HUES48 (cell line): Measurements from ENCODE around the gene TGFB2.

Source experiments
- H3K27ac ChIP-seq: one replicate; pipeline ENCODE4 v1.7.0; 2013; ENCODE audit warnings: low read depth, low read length, inconsistent platforms
- H3K27me3 ChIP-seq: 2 replicates; pipeline ENCODE4 v1.6.1; 2013; ENCODE audit warnings: mild to moderate bottlenecking, low read length; ENCODE audit not compliant: control insufficient read depth, insufficient read depth
- H3K36me3 ChIP-seq: 2 replicates; pipeline ENCODE4 v1.6.1; 2013; ENCODE audit warnings: low read length; ENCODE audit not compliant: control insufficient read depth, insufficient read depth
- H3K4me1 ChIP-seq: 2 replicates; pipeline ENCODE4 v1.6.1; 2013; ENCODE audit warnings: mild to moderate bottlenecking, low read length; ENCODE audit not compliant: control insufficient read depth, insufficient read depth
- H3K4me3 ChIP-seq: 2 replicates; pipeline ENCODE4 v1.5.1; 2013; ENCODE audit warnings: mild to moderate bottlenecking, low read depth, low read length
- H3K9ac ChIP-seq: 2 replicates; pipeline ENCODE4 v1.6.1; 2013; ENCODE audit warnings: mild to moderate bottlenecking, low read depth, low read length, moderate library complexity
- H3K9me3 ChIP-seq: 2 replicates; pipeline ENCODE4 v1.6.1; 2013; ENCODE audit warnings: low read length; ENCODE audit not compliant: control insufficient read depth, insufficient read depth

Gene TGFB2

DNA sequence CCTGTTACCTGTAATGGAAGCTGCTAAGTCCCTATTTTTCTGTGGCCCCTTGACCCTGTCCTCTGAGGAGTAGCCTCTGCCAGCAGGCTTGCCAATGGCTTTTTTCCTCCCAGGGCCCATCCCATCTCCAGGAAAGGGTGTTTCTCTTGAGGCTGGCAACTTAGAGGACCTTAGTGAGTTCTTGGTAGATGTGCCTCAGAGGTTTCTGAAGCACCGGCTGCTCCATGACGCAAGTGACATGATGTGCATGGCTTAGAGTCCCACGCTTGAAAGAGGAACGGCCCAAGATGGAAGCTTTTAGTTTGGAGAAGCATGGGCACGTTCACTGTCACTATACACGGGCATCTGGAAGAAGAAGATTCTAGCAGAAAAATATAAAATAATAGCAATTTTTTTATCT, 63.0 kb downstream of the TGFB2 start:
- Histone ChIP-seq H3K9ac (no peak overlapping the region), H3K4me3 (no peak overlapping the region), H3K4me1 (0 out of 2 replicates have a peak, but pooled peaks cover 4% of the 10 kb centered on the region), H3K27me3 (no peaks in the 10 kb centered on the region), H3K9me3 (no peaks in the 10 kb centered on the region), H3K36me3 (no peaks in the 10 kb centered on the region), H3K27ac (no peak overlapping the region)

DNA sequence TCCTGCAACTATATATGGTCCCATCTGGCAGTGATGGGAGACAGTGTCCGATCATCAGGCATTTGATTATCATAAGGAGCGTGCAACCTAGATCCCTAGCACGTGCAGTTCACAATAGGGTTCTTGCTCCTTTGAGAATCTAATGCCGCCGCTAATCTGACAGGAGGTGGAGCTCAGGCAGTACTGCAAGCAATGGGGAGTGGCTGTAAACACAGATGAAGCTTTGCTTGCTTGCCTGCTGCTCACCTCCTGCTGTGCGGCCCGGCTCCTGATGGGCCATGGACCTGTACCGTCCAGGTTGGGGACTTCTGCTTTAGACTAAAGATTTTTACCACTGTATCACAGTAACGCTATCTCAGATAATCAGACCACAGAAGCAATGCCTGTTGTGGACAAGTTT, 63.8 kb downstream of the TGFB2 start:
- H3K4me3 ChIP-seq, result no peak overlapping the region
- H3K36me3 ChIP-seq, result no peaks in the 10 kb centered on the region
- no peak overlapping the region for H3K9ac ChIP-seq
- H3K9me3 ChIP-seq, result no peaks in the 10 kb centered on the region
- no peak overlapping the region for H3K27ac ChIP-seq
- no peaks in the 10 kb centered on the region for H3K27me3 ChIP-seq
- 0 out of 2 replicates have a peak, but pooled peaks cover 4% of the 10 kb centered on the region for H3K4me1 ChIP-seq

DNA sequence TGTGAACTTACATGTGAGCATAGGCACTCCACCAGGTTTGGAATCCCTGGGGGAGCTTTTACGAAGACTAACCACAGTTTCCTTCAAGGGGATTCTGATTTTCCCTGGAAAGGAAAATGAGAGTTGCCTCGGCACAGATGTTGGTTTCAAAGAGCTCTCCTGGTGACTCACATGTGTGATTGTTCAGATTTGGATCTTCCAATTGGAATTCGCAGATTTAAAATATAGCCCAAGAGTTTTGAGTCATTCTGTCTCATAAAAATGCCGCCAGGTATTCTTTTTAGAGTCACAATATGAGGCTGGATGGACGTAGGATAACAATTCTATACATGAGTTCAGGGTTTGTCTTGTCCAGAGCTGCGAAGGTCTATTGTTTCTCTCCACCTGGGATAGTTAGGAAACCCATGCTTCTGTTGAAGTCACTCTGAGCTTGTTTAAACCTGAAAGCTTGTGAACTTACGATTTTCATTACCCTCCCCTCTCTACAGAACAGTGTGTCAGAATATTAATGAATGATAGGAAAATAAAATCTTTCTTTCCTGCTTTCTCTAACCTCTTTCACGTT, 64.9 kb downstream of the TGFB2 start:
- H3K4me3 ChIP-seq, result no peak overlapping the region
- H3K27ac ChIP-seq, result no peak overlapping the region
- no peaks in the 10 kb centered on the region for H3K27me3 ChIP-seq
- no peaks in the 10 kb centered on the region for H3K36me3 ChIP-seq
- H3K4me1 ChIP-seq, result 0 out of 2 replicates have a peak, but pooled peaks cover 4% of the 10 kb centered on the region
- H3K9me3 ChIP-seq, result no peaks in the 10 kb centered on the region
- no peak overlapping the region for H3K9ac ChIP-seq

DNA sequence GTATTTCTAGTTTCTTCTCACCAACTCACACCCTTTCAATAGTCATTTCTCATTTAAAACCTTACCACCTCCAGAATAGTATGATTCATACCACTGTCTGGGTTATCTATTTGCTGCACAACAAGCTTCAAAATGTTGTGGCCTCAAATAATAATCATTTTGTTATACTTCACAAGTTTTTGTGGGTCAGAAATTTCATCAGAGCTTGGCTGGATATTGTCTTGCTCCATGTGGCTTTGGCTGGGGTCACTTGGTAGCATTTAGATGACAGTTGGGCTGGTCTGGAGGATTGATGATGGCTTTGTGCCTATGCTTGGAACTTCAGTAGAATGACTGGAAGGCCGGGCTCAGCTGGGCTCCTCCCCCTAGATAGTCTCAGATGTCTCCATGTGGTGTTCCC, 66.0 kb downstream of the TGFB2 start:
- H3K27me3 ChIP-seq, result no peaks in the 10 kb centered on the region
- H3K36me3 ChIP-seq, result no peaks in the 10 kb centered on the region
- no peak overlapping the region for H3K4me3 ChIP-seq

DNA sequence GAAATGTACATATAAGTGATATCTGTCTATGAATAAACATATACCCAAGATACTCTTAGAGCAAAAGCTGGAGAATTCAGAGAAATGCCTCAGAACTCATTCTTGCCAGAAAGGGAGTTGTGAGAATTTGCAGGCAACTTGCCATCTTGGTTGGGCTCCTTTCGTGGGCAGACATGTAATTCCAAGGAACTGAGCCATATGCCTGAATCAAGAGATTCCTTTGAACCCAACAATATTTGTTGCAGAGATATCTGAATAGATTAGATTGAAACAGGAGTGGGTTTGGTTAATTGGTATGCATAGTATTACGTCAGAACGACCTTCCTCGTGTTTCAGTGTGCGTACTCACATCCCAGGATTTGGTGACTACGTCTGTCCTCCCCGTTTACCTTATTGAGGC, 67.0 kb downstream of the TGFB2 start:
- Histone ChIP-seq H3K27ac (no peak overlapping the region), H3K9me3 (no peaks in the 10 kb centered on the region), H3K36me3 (no peaks in the 10 kb centered on the region), H3K4me3 (no peak overlapping the region), H3K4me1 (0 out of 2 replicates have a peak, but pooled peaks cover 4% of the 10 kb centered on the region), H3K27me3 (no peaks in the 10 kb centered on the region), H3K9ac (no peak overlapping the region)

More for the DNA sequence above, 66.0 kb downstream of the TGFB2 start:
- Histone ChIP-seq H3K4me1 (0 out of 2 replicates have a peak, but pooled peaks cover 4% of the 10 kb centered on the region), H3K27ac (no peak overlapping the region), H3K9me3 (no peaks in the 10 kb centered on the region), H3K9ac (no peak overlapping the region)

DNA sequence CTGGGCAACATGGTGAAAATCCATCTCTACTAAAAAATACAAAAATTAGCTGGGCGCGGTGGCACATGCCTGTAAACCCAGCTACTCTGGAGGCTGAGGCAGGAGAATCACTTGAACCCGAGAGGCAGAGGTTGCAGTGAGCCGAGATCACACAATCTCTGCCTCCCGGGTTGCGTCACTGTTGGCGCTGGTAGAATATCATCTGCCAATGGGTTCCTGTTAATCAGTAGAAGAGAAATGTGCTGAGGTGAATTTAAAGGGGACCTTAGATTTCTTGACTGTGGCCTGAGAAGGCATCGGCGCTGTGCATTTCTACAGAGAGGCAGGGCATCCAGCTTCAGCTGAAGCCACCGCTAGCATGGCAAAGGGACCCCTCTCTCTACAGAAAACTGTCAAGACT, 68.0 kb downstream of the TGFB2 start:
- Histone ChIP-seq H3K4me1 (0 out of 2 replicates have a peak, but pooled peaks cover 4% of the 10 kb centered on the region), H3K27me3 (no peaks in the 10 kb centered on the region), H3K27ac (no peak overlapping the region), H3K9ac (no peak overlapping the region), H3K4me3 (no peak overlapping the region), H3K36me3 (no peaks in the 10 kb centered on the region), H3K9me3 (no peaks in the 10 kb centered on the region)

GRCh38 chr1:218414060-218414728, 69.1 kb downstream of the TGFB2 start:
- Histone ChIP-seq H3K27ac (no peak overlapping the region), H3K4me3 (no peak overlapping the region), H3K36me3 (no peaks in the 10 kb centered on the region), H3K27me3 (no peaks in the 10 kb centered on the region), H3K9ac (no peak overlapping the region), H3K9me3 (no peaks in the 10 kb centered on the region), H3K4me1 (no peaks in the 10 kb centered on the region)

- Histone ChIP-seq H3K9ac (no peak overlapping the region), H3K36me3 (no peaks in the 10 kb centered on the region), H3K27ac (no peak overlapping the region), H3K9me3 (no peaks in the 10 kb centered on the region), H3K27me3 (no peaks in the 10 kb centered on the region), H3K4me3 (no peak overlapping the region), H3K4me1 (no peaks in the 10 kb centered on the region)
Measured at GRCh38 chr1:218415726-218416125, 70.6 kb downstream of the TGFB2 start.

GRCh38 chr1:218421531-218421930, 76.4 kb downstream of the TGFB2 start:
- H3K9me3 ChIP-seq, result no peaks in the 10 kb centered on the region
- no peak overlapping the region for H3K9ac ChIP-seq
- H3K4me3 ChIP-seq, result no peak overlapping the region
- no peak overlapping the region for H3K27ac ChIP-seq
- H3K4me1 ChIP-seq, result no peaks in the 10 kb centered on the region
- no peaks in the 10 kb centered on the region for H3K27me3 ChIP-seq
- H3K36me3 ChIP-seq, result no peaks in the 10 kb centered on the region

DNA sequence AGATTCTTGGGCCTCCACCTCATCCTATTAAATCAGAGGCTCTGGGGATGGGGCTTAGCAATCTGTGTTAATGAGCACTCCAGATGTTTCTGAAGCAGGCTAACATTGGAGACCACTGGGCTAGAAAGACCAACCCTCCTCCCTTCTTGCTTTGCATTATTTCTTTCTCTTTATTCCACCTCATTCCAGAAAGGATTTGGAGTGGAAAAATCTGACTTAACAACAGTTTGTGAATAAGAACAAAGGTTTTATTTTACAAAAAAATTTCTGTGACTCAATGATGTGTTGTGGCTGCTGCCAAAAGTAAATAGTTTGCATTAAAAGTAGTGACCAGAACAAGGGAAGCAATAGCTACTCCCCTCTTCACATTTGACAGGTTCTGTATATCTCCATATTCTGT, 79.4 kb downstream of the TGFB2 start:
- Histone ChIP-seq H3K4me3 (no peak overlapping the region), H3K4me1 (no peaks in the 10 kb centered on the region), H3K27ac (no peak overlapping the region), H3K9me3 (no peaks in the 10 kb centered on the region), H3K9ac (no peak overlapping the region), H3K36me3 (no peaks in the 10 kb centered on the region), H3K27me3 (no peaks in the 10 kb centered on the region)

GRCh38 chr1:218425647-218426342, 80.7 kb downstream of the TGFB2 start:
- Histone ChIP-seq H3K36me3 (no peaks in the 10 kb centered on the region), H3K4me3 (no peak overlapping the region), H3K9me3 (no peaks in the 10 kb centered on the region), H3K27me3 (no peaks in the 10 kb centered on the region), H3K27ac (no peak overlapping the region), H3K4me1 (no peaks in the 10 kb centered on the region), H3K9ac (no peak overlapping the region)
